Tibial nerve (tissue), 3 donors: Measurements from ENCODE around the gene DLG5.

Experiments
- POLR2A ChIP-seq, 2 donors: fragments of 450-650 bp; IDR thresholded peaks; one replicate each; pipeline ENCODE4 v1.6.1; 2017; ENCODE audit warnings: antibody characterized with exemption in 2 of 2, mild to moderate bottlenecking in 2 of 2, moderate library complexity in 2 of 2
- TF ChIP-seq, protein P1 (sequence below), 5 experiments: fragments of 200-600 bp in 3 of 5; fragments of 450-650 bp in 2 of 5; sonication (generic) in 3 of 5; IDR thresholded peaks; one replicate each; pipeline ENCODE4 v1.5.1; 2016 to 2019; ENCODE audit warnings: antibody characterized with exemption in 5 of 5, mild to moderate bottlenecking in 3 of 5, moderate library complexity in 2 of 5

DNA sequence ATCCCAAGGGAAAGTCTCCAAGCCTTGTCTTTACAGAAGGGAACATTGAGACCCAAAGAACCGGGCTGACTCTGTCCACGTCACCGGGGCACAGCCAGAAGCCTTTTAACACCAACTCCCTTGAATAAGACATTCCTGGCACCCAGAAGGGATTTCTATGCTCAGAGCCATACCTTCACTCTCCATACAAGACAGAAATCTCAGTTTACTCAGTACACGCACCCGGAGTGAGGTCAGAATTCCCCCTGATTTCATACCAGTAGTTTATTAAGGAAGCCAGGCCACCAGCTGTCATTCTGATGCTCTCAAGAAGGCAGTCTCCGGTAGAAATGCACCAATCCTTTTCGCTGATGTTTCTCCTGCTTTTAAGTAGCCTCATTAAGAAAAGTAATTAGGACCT is 154.7 kb downstream of the DLG5 start:
- TF ChIP-seq, protein P1, sequence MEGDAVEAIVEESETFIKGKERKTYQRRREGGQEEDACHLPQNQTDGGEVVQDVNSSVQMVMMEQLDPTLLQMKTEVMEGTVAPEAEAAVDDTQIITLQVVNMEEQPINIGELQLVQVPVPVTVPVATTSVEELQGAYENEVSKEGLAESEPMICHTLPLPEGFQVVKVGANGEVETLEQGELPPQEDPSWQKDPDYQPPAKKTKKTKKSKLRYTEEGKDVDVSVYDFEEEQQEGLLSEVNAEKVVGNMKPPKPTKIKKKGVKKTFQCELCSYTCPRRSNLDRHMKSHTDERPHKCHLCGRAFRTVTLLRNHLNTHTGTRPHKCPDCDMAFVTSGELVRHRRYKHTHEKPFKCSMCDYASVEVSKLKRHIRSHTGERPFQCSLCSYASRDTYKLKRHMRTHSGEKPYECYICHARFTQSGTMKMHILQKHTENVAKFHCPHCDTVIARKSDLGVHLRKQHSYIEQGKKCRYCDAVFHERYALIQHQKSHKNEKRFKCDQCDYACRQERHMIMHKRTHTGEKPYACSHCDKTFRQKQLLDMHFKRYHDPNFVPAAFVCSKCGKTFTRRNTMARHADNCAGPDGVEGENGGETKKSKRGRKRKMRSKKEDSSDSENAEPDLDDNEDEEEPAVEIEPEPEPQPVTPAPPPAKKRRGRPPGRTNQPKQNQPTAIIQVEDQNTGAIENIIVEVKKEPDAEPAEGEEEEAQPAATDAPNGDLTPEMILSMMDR (IDR thresholded peaks at IDR 0.05) = no peak
- TF ChIP-seq POLR2A (IDR thresholded peaks at IDR 0.05) = no peak
